OCI-M2 (cell line): ENCODE data around the gene KRTAP5-9.
"Not testable (repeated sequence)": the region's sequence is repeated elsewhere in the genome, so short reads cannot be mapped to it uniquely, and the experiment has no call there.

Source experiments
- DNase-seq: peaks from one replicate; lab custom pipeline; 2025; ENCODE audit not compliant: unreplicated experiment; lab: John Stamatoyannopoulos, UW

The KRTAP5-9 gene

DNA sequence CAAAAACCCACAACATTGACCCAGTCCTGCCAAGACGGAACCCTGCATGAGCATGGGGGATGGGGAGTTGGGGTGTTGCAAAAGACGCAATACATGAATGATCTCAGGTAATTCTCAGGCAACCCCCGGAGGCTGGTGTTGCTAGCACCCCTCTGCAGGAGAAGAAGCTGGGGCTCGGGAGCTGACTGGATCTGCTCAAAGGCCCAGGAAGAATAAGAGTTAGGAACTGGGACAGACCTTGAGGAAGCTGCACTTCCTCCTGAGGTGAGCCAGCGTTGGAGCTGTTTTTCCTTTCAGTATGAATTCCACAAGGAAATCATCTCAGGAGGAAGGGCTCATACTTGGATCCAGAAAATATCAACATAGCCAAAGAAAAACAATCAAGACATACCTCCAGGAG, at the start of gene KRTAP5-9:
TSS of gene KRTAP5-9 (plus strand) at position 301 of the 400 bp plus-strand sequence. CDS start 238 bp downstream, outside the sequence.
- DNase-seq: no peak

- no peak for DNase-seq
These were observed 49.1 kb upstream of the KRTAP5-9 start for GRCh38 chr11:71499125-71499524.

DNA sequence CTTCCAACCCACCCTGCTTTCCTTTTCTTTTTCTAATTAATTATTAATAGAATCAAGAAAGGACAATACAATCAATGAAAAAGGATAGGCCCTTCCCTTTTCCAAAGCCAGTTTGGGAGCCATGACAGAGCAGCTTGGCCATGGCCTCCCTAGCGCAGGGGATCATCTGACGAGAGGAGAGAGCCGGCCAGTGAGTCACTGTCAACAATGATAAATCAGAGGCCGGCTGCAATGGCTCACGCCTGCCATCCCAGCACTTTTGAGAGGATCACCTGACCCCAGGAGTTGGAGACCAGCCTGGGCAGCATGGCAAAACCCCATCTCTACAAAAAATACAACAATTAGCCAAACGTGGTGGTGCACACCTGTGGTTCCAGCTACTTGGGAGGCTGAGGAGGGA, 48.7 kb upstream of the KRTAP5-9 start:
- DNase-seq: no peak

- no peak for DNase-seq
These were observed 47.6 kb upstream of the KRTAP5-9 start for GRCh38 chr11:71500601-71501021.

DNA sequence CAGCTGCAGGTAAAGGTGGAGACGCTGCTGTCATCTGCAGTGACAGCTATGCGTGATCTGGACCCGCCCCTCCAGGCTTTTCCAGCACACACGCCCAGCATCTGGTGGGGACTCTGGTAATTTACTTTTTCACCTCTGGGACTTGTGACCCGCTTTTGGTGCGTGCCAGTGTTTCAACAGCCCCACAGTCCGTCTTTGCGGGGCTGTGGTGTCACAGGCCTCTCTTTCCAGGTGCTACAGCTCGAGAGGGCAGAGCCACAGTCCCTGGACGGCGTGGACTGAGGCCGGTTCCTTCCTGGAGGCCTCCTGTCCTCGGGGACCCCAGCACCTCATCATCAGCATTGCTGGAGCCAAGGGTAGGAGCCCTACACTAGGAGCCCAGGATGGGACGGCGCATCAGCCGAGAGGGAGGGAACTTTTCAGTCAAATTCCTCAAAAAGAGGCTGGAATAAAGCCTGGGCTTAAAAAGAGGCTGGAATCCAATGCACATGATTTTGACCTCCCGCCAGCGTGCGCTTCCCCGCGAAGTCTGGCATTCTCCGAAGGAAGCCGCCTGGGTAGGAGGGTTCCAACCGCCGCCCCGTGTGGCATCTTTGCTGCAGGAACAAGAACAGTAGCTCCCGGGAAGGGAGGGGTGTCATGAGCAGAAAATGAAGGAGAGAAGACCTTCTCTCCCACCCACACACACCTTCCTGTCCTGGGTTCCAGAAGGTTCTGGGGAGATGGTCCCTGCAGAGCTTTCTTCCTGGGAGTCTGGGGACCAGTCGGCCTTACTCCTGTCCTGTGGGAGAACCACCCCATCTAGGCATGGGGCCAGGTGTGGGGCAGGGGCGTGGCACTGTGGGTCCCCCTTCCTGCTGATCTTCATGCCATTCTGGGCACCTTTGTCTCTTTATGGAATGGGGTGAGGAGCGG, 46.9 kb upstream of the KRTAP5-9 start:
- DNase-seq: no peak

GRCh38 chr11:71502026-71502425, 46.2 kb upstream of the KRTAP5-9 start:
- no peak for DNase-seq

- DNase-seq: no peak
These were observed 45.3 kb upstream of the KRTAP5-9 start for GRCh38 chr11:71502871-71503435.

DNA sequence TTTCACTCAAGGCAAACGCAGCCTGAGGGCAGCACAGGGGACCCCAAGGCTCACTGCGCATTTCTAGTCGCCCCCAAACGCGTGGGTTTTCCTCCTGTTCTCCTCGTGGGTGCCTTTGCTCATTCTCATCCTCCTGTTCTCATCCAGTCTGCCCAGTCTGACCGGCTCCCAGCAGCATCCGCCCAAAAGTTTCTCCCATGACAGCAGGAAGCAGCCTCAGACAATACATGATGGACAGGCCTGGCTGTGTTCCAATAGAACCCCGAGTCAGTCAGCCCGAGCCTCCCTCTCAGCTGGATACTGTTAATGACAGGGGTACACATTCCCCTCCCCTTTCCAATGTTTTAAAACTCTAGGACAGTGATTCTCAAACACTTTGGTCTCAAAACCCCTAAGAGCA, 43.7 kb upstream of the KRTAP5-9 start:
- no peak for DNase-seq

- no peak for DNase-seq
These were observed 43.2 kb upstream of the KRTAP5-9 start for GRCh38 chr11:71505001-71505400.

DNA sequence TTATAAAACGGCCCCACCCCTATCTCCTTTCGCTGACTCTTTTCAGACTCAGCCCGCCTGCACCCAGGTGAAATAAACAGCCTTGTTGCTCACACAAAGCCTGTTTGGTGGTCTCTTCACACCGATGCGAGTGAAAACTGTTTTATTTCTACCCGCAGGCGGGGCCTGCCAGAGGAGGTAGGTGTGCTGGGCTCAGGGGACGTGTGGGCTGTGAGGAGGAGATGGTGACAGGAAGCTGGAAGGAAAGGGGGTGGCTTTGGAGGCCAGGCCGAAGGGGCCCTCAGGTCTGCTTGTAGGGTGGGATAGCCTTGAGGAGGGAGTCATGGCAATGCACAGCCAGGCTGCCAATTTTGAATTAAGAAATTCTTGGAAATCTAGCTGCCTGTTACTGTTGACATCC, 42.4 kb upstream of the KRTAP5-9 start:
- DNase-seq: no peak

DNA sequence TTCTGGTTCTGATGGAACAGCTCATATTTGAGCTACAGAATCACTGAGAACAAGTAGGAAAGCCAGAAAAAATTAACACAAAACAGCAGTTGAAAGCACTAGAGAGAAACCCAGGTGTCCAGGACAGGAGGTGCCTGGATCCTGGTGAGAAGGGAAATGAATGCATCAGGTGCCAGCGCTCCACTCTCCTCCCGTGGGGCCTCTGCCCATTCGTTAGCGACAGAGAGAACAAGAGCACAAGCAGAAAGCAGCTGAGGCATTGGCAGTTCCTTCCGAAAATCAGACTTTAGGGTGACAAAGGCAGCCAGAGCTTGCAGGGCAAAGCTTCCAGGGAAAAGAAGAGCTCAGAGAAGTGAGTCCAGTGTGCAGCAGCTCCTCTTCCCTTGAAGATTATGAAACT, 41.1 kb upstream of the KRTAP5-9 start:
- no peak for DNase-seq

- no peak for DNase-seq
These were observed 29.4 kb upstream of the KRTAP5-9 start for GRCh38 chr11:71518506-71519471.

GRCh38 chr11:71519546-71519945, 28.7 kb upstream of the KRTAP5-9 start:
- DNase-seq: no peak

GRCh38 chr11:71525188-71525937, 22.9 kb upstream of the KRTAP5-9 start:
- no peak for DNase-seq

GRCh38 chr11:71525938-71526495, 22.2 kb upstream of the KRTAP5-9 start:
- DNase-seq: no peak

DNA sequence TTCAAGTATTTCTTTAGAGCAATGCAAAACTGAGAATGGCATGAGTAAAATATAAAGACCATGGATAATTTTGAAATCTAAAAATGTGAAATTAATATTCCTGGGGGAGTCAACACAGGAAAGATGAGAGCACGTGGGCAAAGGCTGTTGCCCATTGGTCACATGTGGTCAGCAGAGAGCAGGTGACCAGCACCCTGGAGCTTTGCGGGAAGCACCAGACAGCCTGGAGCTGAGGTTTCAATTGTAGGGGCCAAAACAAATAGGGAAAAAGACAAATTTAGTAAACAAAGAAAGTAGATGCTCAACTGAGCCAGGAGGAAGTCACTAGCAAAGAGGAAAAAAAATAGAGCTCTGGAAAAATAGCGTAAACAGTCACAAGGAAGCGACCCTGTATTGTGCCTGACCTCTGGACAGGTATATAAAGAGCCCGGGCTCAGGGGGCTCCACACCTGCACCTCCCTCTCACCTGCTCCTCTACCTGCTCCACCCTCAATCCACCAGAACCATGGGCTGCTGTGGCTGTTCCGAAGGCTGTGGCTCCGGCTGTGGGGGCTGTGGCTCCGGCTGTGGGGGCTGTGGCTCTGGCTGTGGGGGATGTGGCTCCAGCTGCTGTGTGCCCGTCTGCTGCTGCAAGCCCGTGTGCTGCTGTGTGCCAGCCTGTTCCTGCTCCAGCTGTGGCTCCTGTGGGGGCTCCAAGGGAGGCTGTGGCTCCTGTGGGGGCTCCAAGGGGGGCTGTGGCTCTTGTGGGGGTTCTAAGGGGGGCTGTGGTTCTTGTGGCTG, 21.2 kb upstream of the KRTAP5-9 start, which contains the start of gene KRTAP5-7:
TSS of gene KRTAP5-7 (plus strand) at position 472 of the 780 bp plus-strand sequence. CDS start at position 506, 34 bp downstream.
- not testable (repeated sequence) for DNase-seq

GRCh38 chr11:71527576-71528210, 20.5 kb upstream of the KRTAP5-9 start:
- DNase-seq: no peak

DNA sequence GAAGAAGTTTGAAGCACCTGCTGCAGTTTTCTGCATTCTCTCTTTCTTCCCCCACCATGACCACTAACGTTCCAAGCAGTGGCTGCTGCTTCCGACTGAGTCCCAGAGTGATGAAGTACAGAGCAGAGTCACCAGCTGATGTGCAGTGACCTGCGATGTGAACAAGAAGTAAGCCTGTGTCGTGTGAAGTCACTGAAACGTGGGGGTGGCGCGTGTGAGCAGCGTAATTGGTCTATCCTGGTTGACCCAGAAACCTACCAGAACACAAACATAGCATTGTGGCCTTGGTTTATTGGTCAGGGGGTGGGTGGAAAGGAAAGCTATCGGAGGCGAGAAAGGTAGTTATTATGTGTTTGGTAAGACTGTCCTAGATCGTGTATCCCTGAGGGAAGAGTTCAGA, 17.6 kb upstream of the KRTAP5-9 start:
- DNase-seq: no peak
